ENCODE data around the gene VKORC1L1.
"Not testable (repeated sequence)": the region's sequence is repeated elsewhere in the genome, so short reads cannot be mapped to it uniquely, and the experiment has no call there.

Gene VKORC1L1

GRCh38 chr7:65872776-65873581 is at the start of gene VKORC1L1:
TSS of gene VKORC1L1 (plus strand) at chr7:65873074. CDS start at chr7:65873372, 298 bp downstream.
- DNase-seq: peak; percentile 61

- no peak for DNase-seq
These were observed 45.5 kb upstream of the VKORC1L1 start for GRCh38 chr7:65827366-65827765.

GRCh38 chr7:65832281-65832680 is 40.6 kb upstream of the VKORC1L1 start:
- DNase-seq: no peak

- DNase-seq: not testable (repeated sequence)
These were observed 36.2 kb upstream of the VKORC1L1 start for GRCh38 chr7:65836684-65837083.

- DNase-seq: not testable (repeated sequence)
These were observed 35.3 kb upstream of the VKORC1L1 start for GRCh38 chr7:65837541-65837956.

- DNase-seq: no peak
These were observed 33.0 kb upstream of the VKORC1L1 start for GRCh38 chr7:65839846-65840245.

- no peak for DNase-seq
These were observed 32.4 kb upstream of the VKORC1L1 start for GRCh38 chr7:65840446-65840845.

- not testable (repeated sequence) for DNase-seq
These were observed 29.3 kb upstream of the VKORC1L1 start for GRCh38 chr7:65843616-65844015.

- DNase-seq: no peak
These were observed 26.8 kb upstream of the VKORC1L1 start for GRCh38 chr7:65846008-65846570.

GRCh38 chr7:65853426-65853825 is 19.4 kb upstream of the VKORC1L1 start:
- DNase-seq: not testable (repeated sequence)

- DNase-seq: not testable (repeated sequence)
These were observed 19.0 kb upstream of the VKORC1L1 start for GRCh38 chr7:65853892-65854291.

- DNase-seq: not testable (repeated sequence)
These were observed 15.5 kb upstream of the VKORC1L1 start for GRCh38 chr7:65857321-65857894.

- DNase-seq: not testable (repeated sequence)
These were observed 14.2 kb upstream of the VKORC1L1 start for GRCh38 chr7:65858660-65859059.

GRCh38 chr7:65866244-65866643 is 6.6 kb upstream of the VKORC1L1 start:
- DNase-seq: not testable (repeated sequence)

- not testable (repeated sequence) for DNase-seq
These were observed 5.2 kb upstream of the VKORC1L1 start for GRCh38 chr7:65867681-65868080.

- DNase-seq: not testable (repeated sequence)
These were observed 3.6 kb upstream of the VKORC1L1 start for GRCh38 chr7:65869312-65869711.

GRCh38 chr7:65871451-65871850 is 1.4 kb upstream of the VKORC1L1 start:
- not testable (repeated sequence) for DNase-seq

- not testable (repeated sequence) for DNase-seq
These were observed 814 bp downstream of the VKORC1L1 start for GRCh38 chr7:65873582-65874193.

GRCh38 chr7:65875715-65876114 is 2.8 kb downstream of the VKORC1L1 start:
- not testable (repeated sequence) for DNase-seq

- DNase-seq: not testable (repeated sequence)
These were observed 6.6 kb downstream of the VKORC1L1 start for GRCh38 chr7:65879292-65880153.

- DNase-seq: not testable (repeated sequence)
These were observed 7.4 kb downstream of the VKORC1L1 start for GRCh38 chr7:65880242-65880641.

- not testable (repeated sequence) for DNase-seq
These were observed 12.1 kb downstream of the VKORC1L1 start for GRCh38 chr7:65884983-65885382.
